ENCODE results near the gene ASIC3.
"Not testable (repeated sequence)": the region's sequence is repeated elsewhere in the genome, so short reads cannot be mapped to it uniquely, and the experiment has no call there.

ASIC3 gene

DNA sequence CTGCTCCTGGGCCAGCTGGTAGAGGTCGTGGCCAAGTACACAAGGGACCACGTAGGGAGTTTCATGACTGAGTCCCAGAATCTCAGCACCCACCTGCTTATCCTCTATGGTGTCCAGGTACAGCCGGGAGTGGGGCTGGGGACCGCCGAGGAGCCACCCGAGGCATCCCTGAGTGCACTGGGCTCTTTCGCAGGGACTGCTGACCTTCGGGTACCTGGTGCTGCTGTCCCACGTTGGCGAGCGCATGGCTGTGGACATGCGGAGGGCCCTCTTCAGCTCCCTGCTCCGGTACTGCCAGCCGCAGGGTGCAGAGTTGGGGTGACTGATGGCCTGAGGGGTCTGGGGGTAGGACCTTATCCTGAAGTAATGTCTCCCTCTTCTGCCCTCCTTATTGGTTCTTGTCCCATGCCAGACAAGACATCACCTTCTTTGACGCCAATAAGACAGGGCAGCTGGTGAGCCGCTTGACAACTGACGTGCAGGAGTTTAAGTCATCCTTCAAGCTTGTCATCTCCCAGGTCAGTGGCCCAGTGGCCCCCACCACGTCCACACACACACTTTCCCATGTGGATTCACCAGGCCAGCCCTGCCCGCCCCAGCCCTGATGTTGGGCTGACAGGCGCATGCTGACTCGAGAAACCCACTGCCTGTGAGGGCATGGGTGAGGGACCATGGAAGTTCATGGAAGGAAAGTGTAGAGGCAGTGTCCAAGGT is 13.9 kb upstream of the ASIC3 start:
- DNase-seq = no peak

DNA sequence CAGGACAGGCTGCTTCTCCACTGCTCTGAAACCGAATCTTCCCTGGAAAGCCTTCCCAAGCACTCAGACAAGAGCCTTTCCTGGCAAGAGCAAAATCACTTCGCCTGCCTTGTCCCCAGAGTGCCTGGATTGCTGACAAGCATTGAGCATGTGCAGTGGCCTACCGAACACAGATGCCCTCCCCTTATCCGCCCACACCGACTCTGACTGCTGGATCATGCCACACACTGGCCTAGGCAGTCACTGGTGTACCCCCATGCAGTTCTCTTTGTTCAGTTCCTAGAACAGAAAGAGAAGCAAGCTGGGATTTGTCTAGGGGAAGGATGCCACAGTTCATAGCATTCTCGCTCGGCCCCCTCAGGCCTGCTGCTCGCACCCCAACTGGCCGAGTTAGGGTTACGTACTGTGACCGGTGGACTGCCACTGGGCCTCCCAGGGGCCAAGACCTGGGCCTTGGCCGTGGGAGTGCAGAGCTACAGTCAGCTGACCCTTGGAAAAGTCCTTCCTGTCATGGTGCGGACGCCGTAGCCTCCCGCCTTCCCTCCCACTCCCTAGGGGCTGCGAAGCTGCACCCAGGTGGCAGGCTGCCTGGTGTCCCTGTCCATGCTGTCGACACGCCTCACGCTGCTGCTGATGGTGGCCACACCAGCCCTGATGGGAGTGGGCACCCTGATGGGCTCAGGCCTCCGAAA is 13.2 kb upstream of the ASIC3 start:
- no peak for DNase-seq

- no peak for DNase-seq
These were observed 12.4 kb upstream of the ASIC3 start for GRCh38 chr7:151035902-151036301.

GRCh38 chr7:151038951-151039849 is 9.1 kb upstream of the ASIC3 start:
- no peak for DNase-seq

- no peak for DNase-seq
These were observed 8.3 kb upstream of the ASIC3 start for GRCh38 chr7:151039850-151040548.

- no peak for DNase-seq
These were observed 7.5 kb upstream of the ASIC3 start for GRCh38 chr7:151040616-151041375.

DNA sequence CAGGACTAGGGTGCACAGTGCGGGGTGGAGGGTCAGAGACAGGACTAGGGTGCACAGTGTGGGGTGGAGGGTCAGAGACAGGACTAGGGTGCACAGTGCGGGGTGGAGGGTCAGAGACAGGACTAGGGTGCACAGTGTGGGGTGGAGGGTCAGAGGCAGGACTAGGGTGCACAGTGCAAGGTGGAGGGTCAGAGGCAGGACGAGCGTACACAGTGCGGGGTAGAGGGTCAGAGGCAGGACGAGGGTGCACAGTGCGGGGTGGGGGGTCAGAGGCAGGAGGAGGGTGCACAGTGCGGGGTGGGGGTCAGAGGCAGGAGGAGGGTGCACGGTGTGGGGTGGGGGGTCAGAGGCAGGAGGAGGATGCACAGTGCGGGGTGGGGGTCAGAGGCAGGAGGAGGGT is 4.9 kb upstream of the ASIC3 start:
- DNase-seq = not testable (repeated sequence)

DNA sequence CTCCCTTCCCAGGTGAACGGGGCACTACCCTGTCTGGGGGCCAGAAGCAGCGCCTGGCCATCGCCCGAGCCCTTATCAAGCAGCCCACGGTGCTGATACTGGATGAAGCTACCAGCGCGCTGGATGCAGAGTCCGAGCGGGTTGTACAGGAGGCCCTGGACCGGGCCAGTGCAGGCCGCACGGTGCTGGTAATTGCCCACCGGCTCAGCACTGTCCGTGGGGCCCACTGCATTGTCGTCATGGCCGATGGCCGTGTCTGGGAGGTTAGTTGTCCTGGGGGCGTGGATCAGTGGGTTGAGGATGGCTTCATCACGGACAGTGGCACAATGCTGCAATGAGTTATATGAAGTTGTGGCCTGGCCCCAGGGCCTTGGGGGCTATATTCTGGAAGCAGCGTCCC is 4.4 kb upstream of the ASIC3 start:
- DNase-seq = no peak

- no peak for DNase-seq
These were observed 3.1 kb upstream of the ASIC3 start for GRCh38 chr7:151045262-151045661.

DNA sequence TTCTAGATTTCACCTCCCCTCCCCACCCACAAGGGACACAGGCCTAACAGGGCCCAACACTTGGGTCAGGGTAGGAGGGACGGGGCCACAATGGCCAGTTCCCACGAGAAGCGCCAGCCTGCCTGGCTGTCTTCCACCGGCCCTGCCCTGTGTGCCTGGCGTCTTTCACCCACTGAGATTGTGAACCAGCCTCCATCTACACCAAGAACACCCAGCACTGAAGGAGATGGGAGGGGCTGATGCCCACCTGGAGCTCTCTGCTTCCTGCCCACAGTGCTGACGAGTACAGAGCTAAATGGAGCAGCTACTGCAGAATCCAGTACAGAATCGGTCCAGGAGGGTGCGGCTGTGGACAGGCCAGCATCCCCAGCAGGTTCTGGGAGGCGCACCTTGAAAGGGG is 2.4 kb upstream of the ASIC3 start:
- DNase-seq = no peak

DNA sequence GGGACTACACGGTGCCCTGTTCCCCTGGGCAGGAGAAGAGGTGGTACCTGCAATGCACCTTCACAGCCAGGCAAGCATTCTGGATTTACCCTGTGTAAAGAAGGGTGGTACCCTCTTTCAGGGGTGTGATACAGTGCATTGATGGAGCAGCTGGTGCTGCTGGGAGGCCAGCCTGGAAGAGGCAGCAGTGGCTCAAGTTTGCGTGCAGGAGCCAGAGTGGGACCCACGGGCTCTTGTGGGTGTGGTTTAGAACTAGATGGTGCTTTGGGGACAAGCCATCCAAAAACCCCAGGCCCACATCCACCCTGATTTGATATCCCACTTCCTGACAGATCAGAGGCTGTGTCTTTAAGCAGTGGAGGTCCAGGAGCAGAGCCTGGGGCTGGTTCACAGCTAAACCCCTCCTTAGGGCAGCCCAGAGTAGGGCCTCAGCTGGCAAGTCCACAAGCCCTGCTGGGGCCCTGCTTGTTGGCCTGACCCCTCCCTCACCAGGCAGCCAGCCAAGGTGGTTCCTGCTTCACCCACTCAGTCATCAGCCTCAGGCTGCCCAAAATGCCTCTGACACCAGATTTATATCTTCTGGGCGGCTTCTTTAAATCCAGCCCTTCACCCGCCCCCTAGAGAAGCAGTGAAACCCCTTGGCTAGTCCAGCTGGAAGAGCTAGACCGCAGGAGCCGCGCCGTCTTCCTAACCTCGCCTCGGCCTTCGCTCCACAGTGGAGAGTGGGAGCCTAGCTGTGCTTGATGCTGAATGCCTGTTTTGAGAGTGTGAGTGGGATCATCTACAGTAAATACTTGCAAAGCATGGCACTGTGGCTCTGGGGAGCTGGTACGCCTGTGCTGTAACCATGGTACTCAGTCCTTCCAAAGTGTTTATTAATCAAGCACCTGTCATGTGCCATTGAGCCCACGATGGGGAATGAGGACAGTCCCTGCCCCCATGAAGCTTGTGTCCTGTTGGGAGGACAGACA is 1.4 kb upstream of the ASIC3 start:
- no peak for DNase-seq

DNA sequence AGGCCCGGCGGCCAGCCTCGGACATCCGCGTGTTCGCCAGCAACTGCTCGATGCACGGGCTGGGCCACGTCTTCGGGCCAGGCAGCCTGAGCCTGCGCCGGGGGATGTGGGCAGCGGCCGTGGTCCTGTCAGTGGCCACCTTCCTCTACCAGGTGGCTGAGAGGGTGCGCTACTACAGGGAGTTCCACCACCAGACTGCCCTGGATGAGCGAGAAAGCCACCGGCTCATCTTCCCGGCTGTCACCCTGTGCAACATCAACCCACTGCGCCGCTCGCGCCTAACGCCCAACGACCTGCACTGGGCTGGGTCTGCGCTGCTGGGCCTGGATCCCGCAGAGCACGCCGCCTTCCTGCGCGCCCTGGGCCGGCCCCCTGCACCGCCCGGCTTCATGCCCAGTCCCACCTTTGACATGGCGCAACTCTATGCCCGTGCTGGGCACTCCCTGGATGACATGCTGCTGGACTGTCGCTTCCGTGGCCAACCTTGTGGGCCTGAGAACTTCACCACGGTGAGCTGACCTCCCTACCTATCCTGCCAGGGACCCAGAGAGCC is 656 bp downstream of the ASIC3 start:
- no peak for DNase-seq

GRCh38 chr7:151051108-151051507 is 2.8 kb downstream of the ASIC3 start:
- DNase-seq = no peak

- no peak for DNase-seq
These were observed 4.8 kb downstream of the ASIC3 start for GRCh38 chr7:151053096-151053495.

DNA sequence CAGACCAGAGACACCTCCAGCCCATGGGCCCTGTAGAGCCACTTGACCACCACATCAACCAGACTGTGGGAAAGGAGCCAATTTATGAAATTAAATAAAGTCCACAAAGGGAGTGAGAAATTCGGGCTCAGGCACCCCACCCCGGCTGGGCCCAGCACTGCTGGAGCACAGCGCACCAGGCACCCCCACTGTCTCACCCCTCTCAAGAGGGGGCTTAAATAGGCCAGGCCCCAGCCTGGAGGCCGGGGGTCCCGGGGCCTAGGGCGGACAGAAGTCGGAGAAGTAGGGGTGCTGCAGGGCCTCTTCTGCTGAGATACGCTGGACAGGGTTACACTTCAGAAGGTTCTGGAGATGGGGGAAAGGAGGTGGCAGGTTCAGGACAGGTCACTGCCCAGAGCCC is 5.4 kb downstream of the ASIC3 start:
- no peak for DNase-seq

DNA sequence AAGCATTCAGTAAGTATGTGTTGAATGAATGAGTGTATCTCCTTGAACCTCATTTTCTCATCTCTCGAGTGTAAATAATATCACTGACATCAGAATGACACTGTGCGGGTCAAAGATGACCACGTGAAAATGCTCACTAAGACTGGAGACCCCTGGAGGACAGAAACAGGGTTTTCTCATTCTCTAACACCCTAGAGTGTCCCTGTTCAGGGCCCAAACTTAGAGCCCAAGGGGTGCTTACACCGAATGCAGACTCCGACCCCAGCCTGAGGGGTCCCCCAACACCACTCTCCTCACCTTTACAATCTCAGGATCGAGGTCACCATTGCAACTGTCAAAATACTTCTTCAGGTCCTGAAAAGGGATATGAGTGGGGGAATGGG is 7.9 kb downstream of the ASIC3 start:
- DNase-seq = peak in 1 of 2 experiments; percentile 18

GRCh38 chr7:151056666-151057505 is 8.6 kb downstream of the ASIC3 start:
- DNase-seq = no peak

GRCh38 chr7:151057506-151057988 is 9.2 kb downstream of the ASIC3 start, which contains the start of gene CDK5:
Gene CDK5 (minus strand): TSS chr7:151057897. CDS start chr7:151057848, 49 bp downstream.
- DNase-seq = peak; percentile 69 to 70
